ENCODE results near the gene HESX1. TPM values are rescaled to one million over a fixed set of nuclear protein-coding genes. Genes with fewer than 3 reads are reported as not detected.

HESX1 gene
- total RNA-seq, 1 experiment from 2014 or later = 3.6 TPM

GRCh38 chr3:57169872-57170623 is 29.7 kb downstream of the HESX1 start:
- peak; percentile 64 for DNase-seq (ENCODE audit: low spot score)
- in situ Hi-C loops (cut with HindIII; ENCODE audit: low sequenced_read_pairs) = no loop called here

DNA sequence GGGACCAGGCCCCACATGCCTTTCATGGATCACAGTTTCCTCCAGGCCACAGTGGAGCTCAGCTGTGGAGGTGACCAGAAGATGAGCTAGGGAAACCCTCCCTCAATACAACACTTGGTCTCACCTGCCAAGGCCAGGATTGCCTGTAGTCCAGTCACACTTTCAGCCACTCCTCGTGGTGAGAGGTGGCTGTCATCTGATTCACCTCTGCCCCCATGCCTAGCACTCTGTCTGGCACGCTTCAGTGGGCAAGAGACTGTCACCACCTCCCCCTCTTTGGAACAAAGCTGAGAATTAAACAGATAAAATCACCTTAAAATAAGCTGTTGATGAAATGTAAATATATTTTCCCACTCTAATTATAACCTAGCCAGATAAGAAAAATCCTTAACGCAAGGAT is 30.7 kb downstream of the HESX1 start:
- DNase-seq (ENCODE audit: low spot score) = no peak
- in situ Hi-C loops (cut with HindIII; ENCODE audit: low sequenced_read_pairs) = no loop called here

GRCh38 chr3:57168151-57168550 is 31.6 kb downstream of the HESX1 start:
- in situ Hi-C loops (cut with HindIII; ENCODE audit: low sequenced_read_pairs) = no loop called here
- no peak for DNase-seq (ENCODE audit: low spot score)

DNA sequence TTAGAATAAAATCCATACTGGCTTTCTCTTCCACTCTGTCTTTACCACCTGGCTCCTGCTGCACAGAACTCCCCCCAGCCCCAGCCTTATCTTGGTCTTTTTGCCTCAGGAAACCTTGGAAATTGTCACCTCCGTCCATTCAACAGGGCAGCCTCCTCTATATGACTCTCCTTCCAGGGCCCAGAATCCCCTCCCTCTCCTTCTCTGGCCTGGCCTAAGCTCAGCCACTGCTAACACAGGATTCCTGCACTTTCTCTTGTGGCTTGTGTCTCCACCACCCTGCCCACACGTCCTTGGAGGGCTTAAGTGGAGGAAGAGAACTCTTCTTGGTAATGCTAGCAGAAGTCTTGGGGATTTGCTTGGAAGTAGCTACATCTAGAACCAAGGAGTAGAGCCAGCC is 33.1 kb downstream of the HESX1 start:
- in situ Hi-C loops (cut with HindIII; ENCODE audit: low sequenced_read_pairs) = no loop called here
- DNase-seq (ENCODE audit: low spot score) = no peak

- no peak for DNase-seq (ENCODE audit: low spot score)
- in situ Hi-C loops (cut with HindIII; ENCODE audit: low sequenced_read_pairs) = no loop called here
These were observed 34.1 kb downstream of the HESX1 start for GRCh38 chr3:57165641-57166040.

DNA sequence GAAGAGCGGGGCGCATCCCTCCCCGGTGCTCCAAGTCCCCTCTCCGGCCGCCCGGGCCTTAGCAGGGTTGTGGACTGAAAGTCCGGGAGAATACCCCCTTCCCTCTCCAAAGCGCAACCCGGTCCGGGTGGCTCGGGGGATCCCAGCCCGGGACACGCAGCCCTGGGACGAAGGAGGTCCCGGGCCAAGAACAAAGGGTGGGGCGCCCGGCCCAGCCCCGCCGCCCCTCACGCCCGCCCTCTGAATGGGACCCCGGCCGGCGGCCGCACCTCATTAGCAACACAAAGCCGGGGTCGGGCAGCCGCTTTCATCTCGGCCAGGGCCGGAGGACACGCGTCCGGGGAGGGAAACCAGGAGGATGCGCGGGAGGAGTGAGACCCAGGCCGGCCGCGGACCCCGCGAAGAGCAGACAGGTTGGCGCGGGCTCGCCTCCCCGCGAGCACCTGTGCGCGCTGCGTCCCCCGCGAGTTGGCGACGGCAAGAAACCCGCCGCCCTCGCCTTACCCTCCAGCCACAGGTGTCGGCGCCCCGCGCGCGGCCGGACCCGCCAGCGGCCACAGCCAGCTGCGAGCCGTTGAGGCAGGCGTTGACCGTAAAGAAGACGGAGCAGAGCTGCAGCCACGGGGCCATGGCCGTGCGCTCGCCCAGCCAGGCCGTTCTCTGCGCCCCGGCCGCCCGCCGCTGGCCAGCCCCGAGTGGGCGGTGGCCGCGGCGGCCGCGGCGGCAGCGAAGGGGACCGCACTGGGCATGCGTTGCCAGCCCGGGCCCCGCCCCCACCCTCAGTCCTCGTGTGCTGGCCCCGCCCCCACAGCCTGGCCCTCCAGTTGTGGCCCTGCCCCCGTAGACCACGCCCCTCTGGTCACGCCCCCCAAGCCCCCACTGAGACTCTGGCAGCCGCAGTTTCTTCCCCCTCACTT is 34.9 kb downstream of the HESX1 start, which contains the start of gene IL17RD:
TSS of gene IL17RD (minus strand) at position 697 of the 917 bp plus-strand sequence. CDS start at position 630, 67 bp downstream.
- DNase-seq (ENCODE audit: low spot score) = peak; percentile 37
- in situ Hi-C loops (cut with HindIII; ENCODE audit: low sequenced_read_pairs) = no loop called here

GRCh38 chr3:57164217-57164656 is 35.5 kb downstream of the HESX1 start:
- in situ Hi-C loops (cut with HindIII; ENCODE audit: low sequenced_read_pairs) = no loop called here
- no peak for DNase-seq (ENCODE audit: low spot score)

GRCh38 chr3:57163751-57164150 is 36.0 kb downstream of the HESX1 start:
- in situ Hi-C loops (cut with HindIII; ENCODE audit: low sequenced_read_pairs) = no loop called here
- DNase-seq (ENCODE audit: low spot score) = no peak

- in situ Hi-C loops (cut with HindIII; ENCODE audit: low sequenced_read_pairs) = no loop called here
- DNase-seq (ENCODE audit: low spot score) = no peak
These were observed 37.9 kb downstream of the HESX1 start for GRCh38 chr3:57161915-57162314.

DNA sequence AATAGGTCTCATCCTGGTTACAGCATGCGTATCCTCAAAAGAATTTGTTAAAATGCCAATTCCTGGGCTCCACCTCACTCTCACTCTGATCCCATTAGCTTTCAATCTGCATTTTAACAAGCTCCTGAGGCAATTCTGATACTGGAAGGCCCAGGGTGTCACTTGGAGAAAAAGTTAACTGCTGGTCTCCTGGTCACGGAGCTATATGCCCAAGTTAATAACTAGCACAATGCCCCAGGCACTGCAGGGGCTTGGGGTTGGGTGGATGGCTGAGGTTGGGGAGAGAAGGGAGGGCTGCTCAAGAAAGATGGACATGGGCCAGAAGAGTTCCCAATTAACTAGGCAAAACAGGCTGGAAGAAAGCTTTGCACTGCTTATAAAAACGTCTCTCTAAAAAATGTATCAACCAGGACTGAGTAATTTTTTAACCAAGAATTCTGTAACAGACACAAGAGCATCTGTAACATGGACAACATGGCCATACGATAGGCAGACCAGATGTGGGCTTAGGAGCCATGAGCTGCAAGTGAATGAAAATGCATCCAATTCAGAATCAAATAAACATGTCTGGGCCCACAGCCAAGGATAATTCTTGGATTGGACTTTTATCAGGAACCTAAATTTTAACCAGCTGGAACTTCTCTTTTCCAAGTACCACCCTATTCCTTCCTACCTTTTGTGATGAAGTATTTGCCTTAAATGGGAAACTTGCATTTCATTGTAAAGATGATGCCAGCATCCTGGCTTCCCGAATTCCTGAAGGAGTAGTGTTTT is 38.8 kb downstream of the HESX1 start:
- in situ Hi-C loops (cut with HindIII; ENCODE audit: low sequenced_read_pairs) = no loop called here
- no peak for DNase-seq (ENCODE audit: low spot score)

GRCh38 chr3:57160076-57160764 is 39.6 kb downstream of the HESX1 start:
- no peak for DNase-seq (ENCODE audit: low spot score)
- in situ Hi-C loops (cut with HindIII; ENCODE audit: low sequenced_read_pairs) = no loop called here

GRCh38 chr3:57158813-57159738 is 40.7 kb downstream of the HESX1 start:
- no peak for DNase-seq (ENCODE audit: low spot score)
- in situ Hi-C loops (cut with HindIII; ENCODE audit: low sequenced_read_pairs) = no loop called here

GRCh38 chr3:57158325-57158724 is 41.5 kb downstream of the HESX1 start:
- in situ Hi-C loops (cut with HindIII; ENCODE audit: low sequenced_read_pairs) = no loop called here
- DNase-seq (ENCODE audit: low spot score) = no peak

DNA sequence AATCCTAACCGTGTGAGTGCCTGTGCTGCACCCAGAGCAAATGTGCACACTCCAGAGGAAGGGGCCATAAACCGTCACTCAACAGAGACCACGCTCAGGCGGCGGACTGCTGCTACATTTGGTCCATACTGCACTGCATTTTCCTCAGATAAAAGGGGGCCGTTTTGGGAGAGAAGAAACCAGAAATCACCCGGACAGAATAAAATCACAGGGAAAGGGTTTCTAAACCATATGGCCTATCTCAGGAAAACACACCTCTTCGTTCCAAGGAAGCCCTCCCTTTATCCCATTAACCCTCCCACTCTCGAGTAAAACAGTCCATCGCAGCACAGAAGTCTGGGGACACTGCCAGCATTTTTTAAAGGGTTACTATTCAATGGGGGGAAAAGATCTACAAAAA is 42.2 kb downstream of the HESX1 start:
- DNase-seq (ENCODE audit: low spot score) = no peak
- in situ Hi-C loops (cut with HindIII; ENCODE audit: low sequenced_read_pairs) = no loop called here

DNA sequence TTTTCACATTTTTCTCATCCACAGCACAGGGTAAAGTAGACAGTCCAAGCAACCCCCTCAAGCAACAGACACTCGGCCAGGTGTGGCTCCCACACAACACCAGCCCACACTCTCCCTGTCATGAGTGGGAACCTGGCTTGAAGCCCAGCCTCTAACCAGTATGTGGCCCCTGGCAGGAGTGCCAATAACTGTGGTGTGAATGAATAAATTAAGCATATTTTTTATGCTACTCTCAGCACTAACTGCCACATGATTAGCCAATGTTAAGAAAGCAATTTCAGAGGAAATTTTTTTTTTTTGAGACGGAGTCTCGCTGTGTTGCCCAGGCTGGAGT is 44.5 kb downstream of the HESX1 start:
- no peak for DNase-seq (ENCODE audit: low spot score)
- in situ Hi-C loops (cut with HindIII; ENCODE audit: low sequenced_read_pairs) = no loop called here

DNA sequence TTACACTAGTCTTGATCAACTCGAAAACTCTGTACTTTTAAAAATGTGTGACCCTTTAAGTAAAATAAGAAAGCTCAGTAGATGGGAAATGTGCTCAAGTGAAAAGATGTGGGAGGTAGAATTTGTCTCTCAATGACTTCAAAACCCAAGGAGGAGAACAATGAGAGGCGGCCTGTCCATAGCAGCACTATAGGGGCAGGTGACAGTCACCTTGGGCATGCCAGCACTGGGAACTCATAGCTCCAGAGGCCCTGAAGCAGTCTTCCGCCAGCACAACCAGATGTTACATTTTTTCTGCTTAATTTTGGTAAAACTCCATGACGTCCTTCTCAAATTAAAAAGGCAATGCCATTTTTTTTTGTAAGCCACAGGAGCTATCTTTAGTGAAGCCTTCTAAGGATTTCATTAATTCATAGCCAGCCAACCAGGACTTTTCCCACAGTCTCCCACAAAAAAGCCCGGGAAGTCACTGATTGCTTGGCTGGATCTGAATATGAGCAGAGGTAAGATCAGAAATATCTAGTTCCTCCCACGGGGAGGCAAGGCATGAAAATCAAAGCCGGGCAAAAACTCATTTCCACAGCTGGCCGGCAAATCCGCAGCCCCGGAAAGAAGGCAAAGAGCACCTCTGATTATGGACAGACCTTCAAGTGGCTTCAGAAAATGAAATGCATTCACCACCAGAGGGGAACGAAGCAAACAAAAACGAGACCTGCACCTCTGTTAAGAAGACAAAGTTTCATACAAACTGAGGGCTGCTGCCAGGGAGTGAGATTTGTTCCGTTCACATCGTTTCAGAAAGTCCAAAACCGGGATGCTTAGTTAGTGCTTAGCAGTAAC is 45.1 kb downstream of the HESX1 start:
- no peak for DNase-seq (ENCODE audit: low spot score)
- in situ Hi-C loops (cut with HindIII; ENCODE audit: low sequenced_read_pairs) = no loop called here
